ENCODE results near the gene ZNF655.

GRCh38 chr7:99625321-99625720, 66.9 kb downstream of the ZNF655 start:
- TF ChIP-seq CTCF (IDR thresholded peaks at IDR 0.05) (no peak), EP300 (IDR thresholded peaks at IDR 0.05) (no peak), POLR2A (IDR thresholded peaks at IDR 0.05) (no peak), POLR2AphosphoS5 (IDR thresholded peaks at IDR 0.05) (no peak)
